ENCODE measurements around the gene GTPBP4.

- no peak for TF ChIP-seq POLR2A (IDR thresholded peaks at IDR 0.05; ENCODE audit: low read length)
- TF ChIP-seq CEBPB (IDR thresholded peaks at IDR 0.05): no peak
- TF ChIP-seq CTCF (IDR thresholded peaks at IDR 0.05): no peak
Measured at GRCh38 chr10:1025683-1026082, 37.4 kb downstream of the GTPBP4 start, which contains the start of gene IDI2.
